Stomach smooth muscle (tissue), 2 donors: Measurements from ENCODE around the gene AADACL3.
"Not testable (repeated sequence)": the region's sequence is repeated elsewhere in the genome, so short reads cannot be mapped to it uniquely, and the experiment has no call there.

Experiments
- H3K27ac ChIP-seq: one replicate; pipeline ENCODE4 v1.7.0; 2013; ENCODE audit warnings: mild to moderate bottlenecking, low read length, inconsistent platforms
- H3K27me3 ChIP-seq, 2 donors: one replicate each; pipeline ENCODE4 v1.7.0; 2013; ENCODE audit warnings: low read length in 2 of 2; ENCODE audit not compliant: insufficient read depth in 2 of 2, control insufficient read depth in 1 of 2
- H3K36me3 ChIP-seq, 2 donors: one replicate each; pipeline ENCODE4 v1.7.0; 2013; ENCODE audit warnings: low read length in 2 of 2; ENCODE audit not compliant: control insufficient read depth in 2 of 2, insufficient read depth in 2 of 2
- H3K4me1 ChIP-seq: one replicate; pipeline ENCODE4 v1.7.0; 2013; ENCODE audit warnings: low read length; ENCODE audit not compliant: control insufficient read depth, insufficient read depth
- H3K4me3 ChIP-seq, 2 donors: one replicate each; pipeline ENCODE4 v1.7.0; 2013; ENCODE audit warnings: low read length in 2 of 2
- H3K9ac ChIP-seq, 2 donors: one replicate each; pipeline ENCODE4 v1.7.0; 2013; ENCODE audit warnings: low read length in 2 of 2, mild to moderate bottlenecking in 1 of 2
- H3K9me3 ChIP-seq, 2 donors: one replicate each; pipeline ENCODE4 v1.7.0; 2013; ENCODE audit warnings: low read length in 2 of 2; ENCODE audit not compliant: control insufficient read depth in 2 of 2
- donor health status: healthy.
- donor health status: Pancreatic carcinoma.

AADACL3 gene, protein sequence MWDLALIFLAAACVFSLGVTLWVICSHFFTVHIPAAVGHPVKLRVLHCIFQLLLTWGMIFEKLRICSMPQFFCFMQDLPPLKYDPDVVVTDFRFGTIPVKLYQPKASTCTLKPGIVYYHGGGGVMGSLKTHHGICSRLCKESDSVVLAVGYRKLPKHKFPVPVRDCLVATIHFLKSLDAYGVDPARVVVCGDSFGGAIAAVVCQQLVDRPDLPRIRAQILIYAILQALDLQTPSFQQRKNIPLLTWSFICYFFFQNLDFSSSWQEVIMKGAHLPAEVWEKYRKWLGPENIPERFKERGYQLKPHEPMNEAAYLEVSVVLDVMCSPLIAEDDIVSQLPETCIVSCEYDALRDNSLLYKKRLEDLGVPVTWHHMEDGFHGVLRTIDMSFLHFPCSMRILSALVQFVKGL

GRCh38 chr1:12715896-12716437 lies at the start of gene AADACL3:
Gene AADACL3, plus strand, starts transcription at chr1:12716110. Its CDS starts 67 bp downstream, at chr1:12716177.
- Histone ChIP-seq H3K4me1 (no peaks in the 10 kb centered on the region), H3K27me3 (peaks cover 0 to 6% of the 10 kb centered on the region in 2 donors), H3K27ac (no peak within 1 kb of the TSS), H3K9ac (no peak within 1 kb of the TSS), H3K4me3 (no peak within 1 kb of the TSS), H3K9me3 (no peaks in the 10 kb centered on the region), H3K36me3 (no peaks in the 10 kb centered on the region)

GRCh38 chr1:12666141-12666735 lies 49.7 kb upstream of the AADACL3 start:
- Histone ChIP-seq H3K4me1 (no peaks in the 10 kb centered on the region), H3K9ac (no peak overlapping the region), H3K36me3 (no peaks in the 10 kb centered on the region), H3K27ac (no peak overlapping the region), H3K4me3 (no peak overlapping the region), H3K27me3 (no peaks in the 10 kb centered on the region), H3K9me3 (peaks cover 9 to 15% of the 10 kb centered on the region in 2 donors)

DNA sequence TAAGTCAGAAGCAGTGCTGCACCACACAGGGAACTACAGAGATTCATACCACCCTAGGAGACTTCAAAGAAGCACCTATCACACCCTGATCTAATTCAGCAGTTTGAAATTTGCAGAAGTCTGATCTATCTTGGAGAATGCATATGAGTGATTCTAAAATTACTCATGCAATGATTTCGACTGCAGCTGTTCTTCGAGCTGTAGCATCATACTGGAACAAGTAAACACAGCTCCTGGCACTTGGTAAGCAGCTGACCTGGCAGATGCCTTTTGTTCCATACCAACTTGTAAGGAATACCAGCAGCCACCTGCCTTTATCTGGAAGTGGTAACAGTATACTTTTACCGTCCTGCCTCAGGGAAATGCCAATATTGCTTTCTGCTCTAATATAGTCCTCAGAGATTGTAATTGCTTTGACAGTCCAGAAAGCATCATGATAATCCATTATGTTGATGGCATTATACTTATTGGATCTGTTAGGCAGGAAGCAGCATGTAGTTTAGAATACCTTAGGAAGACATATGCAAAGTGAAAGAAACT lies 46.3 kb upstream of the AADACL3 start:
- H3K27ac ChIP-seq, result no peak overlapping the region
- H3K9me3 ChIP-seq, result peaks cover 7 to 9% of the 10 kb centered on the region in 2 donors
- H3K9ac ChIP-seq, result no peak overlapping the region
- no peaks in the 10 kb centered on the region for H3K36me3 ChIP-seq
- H3K4me3 ChIP-seq, result no peak overlapping the region
- H3K4me1 ChIP-seq, result no peaks in the 10 kb centered on the region
- no peaks in the 10 kb centered on the region for H3K27me3 ChIP-seq

DNA sequence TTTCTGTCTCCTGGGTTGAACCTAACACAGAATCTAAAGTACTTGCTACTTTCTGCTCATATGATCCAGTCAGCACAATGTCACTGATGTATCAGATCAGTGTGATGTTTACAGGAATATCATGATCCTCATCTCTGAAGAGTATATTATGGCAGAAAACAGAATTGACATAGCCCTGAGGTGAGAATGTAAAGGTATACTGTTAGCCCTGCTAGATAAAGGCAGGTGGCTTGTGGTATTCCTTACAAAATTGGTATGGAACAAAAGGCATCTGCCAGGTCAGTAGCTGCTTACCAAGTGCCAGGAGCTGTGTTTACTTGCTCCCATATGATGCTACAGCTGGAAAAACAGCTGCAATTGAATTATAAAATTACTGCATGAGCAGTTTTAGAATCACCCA lies 41.6 kb upstream of the AADACL3 start:
- peaks cover 0 to 3% of the 10 kb centered on the region in 2 donors for H3K27me3 ChIP-seq
- H3K9ac ChIP-seq, result no peak overlapping the region
- H3K36me3 ChIP-seq, result no peaks in the 10 kb centered on the region
- no peak overlapping the region for H3K4me3 ChIP-seq
- no peaks in the 10 kb centered on the region for H3K4me1 ChIP-seq
- no peak overlapping the region for H3K27ac ChIP-seq
- peaks cover 0 to 2% of the 10 kb centered on the region in 2 donors for H3K9me3 ChIP-seq

GRCh38 chr1:12676122-12676521 lies 39.8 kb upstream of the AADACL3 start:
- H3K4me1 ChIP-seq, H3K27ac ChIP-seq, H3K9ac ChIP-seq, H3K27me3 ChIP-seq, H3K4me3 ChIP-seq, H3K36me3 ChIP-seq, H3K9me3 ChIP-seq: not testable (repeated sequence)

DNA sequence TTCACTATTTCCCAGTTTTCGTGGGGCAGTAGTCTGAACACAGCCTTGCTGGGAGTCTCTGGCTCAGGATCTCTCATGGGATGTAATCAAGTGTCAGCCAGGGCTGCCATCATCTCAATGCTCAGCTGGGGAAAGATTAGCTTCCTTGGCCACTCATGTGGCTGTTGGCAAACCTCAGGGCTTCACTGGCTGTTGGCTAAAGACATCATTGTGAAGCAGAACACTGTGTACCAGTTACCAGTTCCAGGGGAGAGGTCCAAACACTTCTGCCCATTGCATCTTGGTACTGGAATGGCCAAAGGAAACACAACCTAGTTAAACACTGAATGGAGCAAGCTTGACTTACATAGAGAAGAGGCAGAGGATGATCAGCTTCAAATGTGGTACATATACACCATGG lies 38.3 kb upstream of the AADACL3 start:
- H3K9me3 ChIP-seq, result peaks cover 0 to 2% of the 10 kb centered on the region in 2 donors
- no peak overlapping the region for H3K4me3 ChIP-seq
- H3K27me3 ChIP-seq, result peaks cover 0 to 3% of the 10 kb centered on the region in 2 donors
- H3K4me1 ChIP-seq, result no peaks in the 10 kb centered on the region
- H3K9ac ChIP-seq, result no peak overlapping the region
- no peak overlapping the region for H3K27ac ChIP-seq
- no peaks in the 10 kb centered on the region for H3K36me3 ChIP-seq

DNA sequence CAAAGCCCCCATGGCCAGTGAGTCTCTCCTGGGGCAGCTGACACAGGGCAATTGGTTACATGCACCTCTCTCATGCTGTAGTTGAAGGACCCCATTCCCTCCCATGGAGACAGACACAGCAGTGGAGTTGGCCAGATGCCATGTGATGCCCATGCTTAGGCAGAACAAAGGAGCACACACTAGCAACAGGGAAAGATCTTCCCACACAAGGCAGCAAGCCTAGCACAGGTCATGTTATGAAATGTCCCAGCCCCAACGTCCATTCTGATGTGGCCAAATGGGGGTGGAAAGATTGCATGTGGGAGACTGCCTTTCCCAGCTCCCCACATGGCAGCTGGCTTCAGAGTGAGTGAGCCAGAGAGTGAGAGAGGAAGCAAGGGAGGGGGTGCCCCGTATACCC lies 37.6 kb upstream of the AADACL3 start:
- Histone ChIP-seq H3K4me1 (no peaks in the 10 kb centered on the region), H3K9ac (no peak overlapping the region), H3K27ac (no peak overlapping the region), H3K36me3 (no peaks in the 10 kb centered on the region), H3K9me3 (peaks cover 0 to 2% of the 10 kb centered on the region in 2 donors), H3K4me3 (no peak overlapping the region), H3K27me3 (peaks cover 0 to 6% of the 10 kb centered on the region in 2 donors)

DNA sequence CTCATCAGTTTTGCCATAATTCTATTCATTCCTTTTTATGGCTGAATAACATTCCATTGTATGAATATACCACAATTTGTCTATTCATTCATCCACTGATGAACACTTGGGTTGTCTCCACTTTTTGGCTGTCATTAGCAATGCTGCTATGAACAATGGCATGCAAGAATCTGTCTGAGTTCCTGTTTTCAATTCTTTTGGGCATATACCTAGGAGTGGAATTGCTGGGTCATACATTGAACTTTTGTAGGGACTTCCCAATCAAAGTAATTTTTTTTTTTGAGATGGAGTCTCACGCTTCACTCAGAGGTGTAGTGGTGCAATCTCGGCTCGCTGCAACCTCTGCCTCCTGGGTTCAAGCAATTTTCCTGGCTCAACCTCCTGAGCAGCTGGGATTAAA lies 37.1 kb upstream of the AADACL3 start:
- Histone ChIP-seq H3K9ac (no peak overlapping the region), H3K4me3 (no peak overlapping the region), H3K9me3 (peaks cover 0 to 2% of the 10 kb centered on the region in 2 donors), H3K36me3 (no peaks in the 10 kb centered on the region), H3K27me3 (peaks cover 0 to 7% of the 10 kb centered on the region in 2 donors), H3K4me1 (no peaks in the 10 kb centered on the region), H3K27ac (no peak overlapping the region)

DNA sequence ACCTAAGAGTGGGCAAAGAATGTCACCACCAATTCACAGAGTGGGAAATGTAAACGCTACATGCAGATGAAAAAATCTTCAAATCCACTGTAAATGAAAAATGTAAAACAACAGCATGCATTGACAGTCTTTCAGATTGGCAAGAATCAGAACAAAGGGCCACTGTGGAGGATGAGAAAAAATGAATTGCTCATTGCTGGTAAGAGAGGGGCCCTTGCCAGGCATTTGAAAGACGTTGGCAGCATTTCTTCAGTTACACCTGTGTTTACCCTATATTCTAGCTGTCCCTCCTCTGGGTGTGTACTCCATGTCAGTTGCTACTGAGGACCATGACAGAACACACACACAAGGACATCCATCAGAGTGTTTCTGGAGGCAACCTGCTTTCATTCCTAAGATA lies 25.8 kb upstream of the AADACL3 start:
- no peak overlapping the region for H3K9ac ChIP-seq
- H3K27ac ChIP-seq, result no peak overlapping the region
- H3K36me3 ChIP-seq, result no peaks in the 10 kb centered on the region
- no peaks in the 10 kb centered on the region for H3K27me3 ChIP-seq
- no peaks in the 10 kb centered on the region for H3K9me3 ChIP-seq
- H3K4me3 ChIP-seq, result no peak overlapping the region
- H3K4me1 ChIP-seq, result no peaks in the 10 kb centered on the region

DNA sequence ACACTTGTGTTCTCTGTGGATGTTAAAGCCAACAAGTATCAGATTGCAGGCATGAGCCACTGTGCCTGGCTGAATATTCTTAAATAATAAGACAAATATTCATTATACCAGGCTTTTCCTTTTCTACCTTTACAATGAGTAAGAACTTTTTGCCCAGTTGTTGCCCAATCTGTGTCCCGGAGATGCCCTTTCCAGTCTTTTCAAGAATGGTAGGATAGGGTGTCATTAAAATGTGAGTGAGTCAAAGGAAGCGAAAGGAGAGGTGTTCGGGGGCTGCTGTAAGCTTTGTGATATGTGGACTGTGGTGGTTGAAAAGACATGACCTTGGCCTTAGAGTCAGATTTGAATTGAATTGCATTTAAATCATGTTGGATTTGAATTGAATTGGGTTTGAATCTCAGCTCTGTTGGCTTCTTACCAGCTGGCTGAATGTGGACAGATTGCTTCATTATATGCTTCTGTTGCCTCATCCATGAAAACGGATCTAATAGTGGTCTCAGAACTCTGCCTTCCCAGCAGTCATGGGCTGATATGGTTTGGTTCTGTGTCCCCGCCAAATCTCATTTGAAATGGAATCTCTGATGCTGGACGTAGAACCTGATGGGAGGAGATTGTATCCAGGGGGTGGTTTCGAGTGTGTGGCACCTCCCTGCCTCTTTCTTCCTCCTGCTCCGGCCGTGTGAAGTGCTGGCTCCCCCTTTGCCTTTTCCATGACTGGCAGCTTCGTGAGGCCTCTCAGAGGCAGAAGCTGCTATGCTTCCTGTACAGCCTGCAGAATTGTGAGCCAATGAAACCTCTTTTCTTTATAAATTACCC lies 22.7 kb upstream of the AADACL3 start:
- Histone ChIP-seq H3K4me3 (no peak overlapping the region), H3K4me1 (no peaks in the 10 kb centered on the region), H3K9me3 (no peaks in the 10 kb centered on the region), H3K27ac (no peak overlapping the region), H3K27me3 (no peaks in the 10 kb centered on the region), H3K36me3 (no peaks in the 10 kb centered on the region), H3K9ac (no peak overlapping the region)
